Stimulated activated naive CD4-positive, alpha-beta T cell (primary cell): Measurements from ENCODE around the gene GANAB.
"Not testable (repeated sequence)": the region's sequence is repeated elsewhere in the genome, so short reads cannot be mapped to it uniquely, and the experiment has no call there.

Experiments
- DNase-seq, 6 experiments: peaks; one replicate each; lab custom pipeline; 2025; lab: John Stamatoyannopoulos, UW

Gene GANAB

DNA sequence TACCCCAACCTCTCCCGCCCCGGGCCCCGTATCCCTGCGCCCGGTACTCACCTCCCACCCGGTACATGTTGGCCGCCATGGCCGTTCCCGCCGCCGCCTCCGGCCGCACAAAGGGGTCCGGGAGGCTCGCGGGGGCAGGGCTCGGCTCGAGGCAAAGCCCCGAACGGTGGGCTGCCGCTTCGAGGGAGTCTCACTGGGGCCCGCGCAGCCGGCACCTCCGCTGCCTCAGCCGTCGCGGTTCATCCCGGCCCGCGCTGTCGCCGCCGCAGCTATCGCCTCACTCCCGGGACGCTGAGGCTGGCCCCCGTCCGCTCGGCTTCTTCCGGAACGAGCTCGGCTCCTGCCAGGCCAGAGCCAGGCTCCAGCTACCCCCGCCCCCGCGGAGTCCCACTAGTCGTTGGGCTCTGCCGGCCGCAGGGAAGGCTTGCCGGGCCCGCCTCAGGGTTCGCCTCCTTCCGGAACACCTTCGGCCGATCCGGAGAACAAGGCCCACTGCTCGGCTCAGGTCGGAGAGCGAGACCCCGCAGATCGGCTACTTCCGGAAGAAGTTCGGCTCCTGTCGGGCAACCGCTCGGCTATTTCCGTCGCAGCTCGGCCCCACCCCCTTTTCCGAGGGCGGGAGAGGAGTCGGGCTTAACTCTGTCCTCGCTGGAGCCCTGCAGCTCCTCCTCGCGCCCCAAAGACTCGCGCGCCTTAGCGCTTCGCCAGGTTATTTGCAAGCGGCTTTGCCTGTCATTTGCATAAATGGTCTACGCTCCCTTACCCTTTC is 44.9 kb downstream of the GANAB start, which contains the start of gene MTA2:
MTA2 (minus strand) TSS at position 494 of the 769 bp plus-strand sequence; CDS start at position 79, 415 bp downstream.
- peak; percentile 98 to 100 (median 98) for DNase-seq

DNA sequence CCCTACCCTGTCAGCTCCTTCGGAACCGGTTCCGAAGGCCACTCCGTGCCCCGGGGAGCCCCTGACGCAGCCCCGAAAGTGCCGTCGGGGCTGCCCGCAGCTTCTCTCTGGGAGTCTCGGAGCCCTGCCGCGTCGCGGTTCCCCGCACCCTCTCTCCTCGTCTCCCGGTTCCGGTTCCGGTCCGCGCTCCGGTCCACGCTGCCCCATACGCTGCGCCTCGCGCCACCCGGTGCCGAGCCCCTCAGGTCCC is 45.4 kb downstream of the GANAB start:
- DNase-seq = peak in 1 of 6 experiments; percentile 46

DNA sequence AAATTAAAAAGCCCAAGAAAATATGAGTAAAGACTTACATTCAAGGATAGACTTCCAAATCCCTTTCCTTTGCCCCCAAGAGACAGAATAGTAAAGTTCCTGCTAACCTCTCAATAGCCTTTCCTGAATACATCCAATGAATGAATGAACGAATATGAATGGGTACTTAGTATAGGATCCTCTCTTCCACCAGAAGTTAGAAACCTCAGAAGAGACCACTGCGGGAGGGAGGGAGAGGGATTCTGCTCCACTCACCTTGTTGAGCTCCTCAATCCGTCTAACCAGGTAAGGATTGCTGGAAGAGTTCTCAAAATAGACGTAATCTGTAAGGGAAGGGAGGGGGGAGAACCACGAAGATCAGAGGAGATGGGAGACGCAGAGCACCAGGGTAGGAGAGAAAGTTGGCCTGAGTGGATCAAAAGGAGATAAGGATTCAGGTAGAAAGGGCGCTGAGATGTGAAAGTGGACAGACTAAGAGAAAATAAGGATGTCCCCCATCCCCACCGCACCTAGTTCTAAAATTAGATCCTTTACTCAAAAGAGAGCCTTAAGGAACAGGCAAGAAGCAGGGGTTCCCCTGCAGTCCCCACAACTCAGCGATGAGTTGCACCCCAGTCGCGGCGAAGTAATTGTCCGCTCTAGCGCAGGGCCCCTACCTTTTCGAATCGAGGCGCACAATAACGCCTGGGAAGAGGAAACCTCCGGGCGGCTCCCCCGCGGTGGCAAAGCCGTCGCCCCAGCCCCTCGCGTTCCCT is 45.9 kb downstream of the GANAB start:
- peak in 1 of 6 experiments; percentile 46 for DNase-seq

DNA sequence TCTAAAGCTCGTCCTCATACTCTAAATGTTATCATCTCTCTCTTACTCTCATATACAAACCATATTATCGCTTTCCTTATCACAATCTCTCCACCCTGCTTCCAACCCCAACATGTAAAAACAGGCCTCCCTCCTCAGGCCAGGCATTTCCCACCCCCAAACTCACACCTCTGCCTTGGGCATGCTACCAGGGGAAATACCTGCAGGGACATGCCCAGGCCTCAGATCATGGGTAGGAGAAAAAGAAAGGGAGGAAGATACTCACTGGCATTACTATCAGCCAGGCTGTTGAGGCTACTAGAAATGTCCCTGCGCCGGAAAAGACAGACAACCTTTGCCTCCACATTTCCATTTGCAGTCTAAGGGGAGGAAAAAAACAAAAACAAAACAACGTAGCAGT is 46.5 kb downstream of the GANAB start:
- DNase-seq = peak in 1 of 6 experiments; percentile 23

DNA sequence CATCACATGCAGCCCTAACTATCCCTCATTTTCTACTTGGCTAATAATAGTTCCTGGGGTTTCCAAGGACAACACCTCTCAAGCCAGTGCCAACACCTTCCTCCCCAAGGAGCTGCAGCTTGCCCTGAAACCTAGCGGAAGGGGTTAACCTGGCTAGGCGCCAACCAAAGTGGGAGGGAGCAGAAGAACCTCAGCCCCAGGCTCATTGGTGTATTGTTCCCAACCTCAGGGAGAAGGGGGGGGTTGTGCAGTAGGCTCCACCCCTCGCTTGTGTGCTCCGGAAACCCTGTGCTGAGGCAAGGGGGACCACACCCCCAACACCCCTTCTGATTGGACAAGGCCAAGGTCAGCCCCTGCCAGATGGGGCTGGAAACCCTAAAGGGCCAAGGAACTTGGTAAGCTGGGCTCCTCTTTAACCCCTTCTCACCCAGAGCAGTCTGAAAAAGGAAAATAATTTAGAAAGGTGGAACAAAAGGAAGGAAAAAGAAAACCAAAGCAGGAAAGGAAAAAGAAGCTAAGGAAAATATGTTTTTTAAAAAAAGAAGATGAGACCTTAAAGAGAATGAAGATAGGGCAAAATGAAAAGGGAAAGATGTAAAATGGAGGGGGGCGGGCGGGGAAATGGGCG is 47.2 kb downstream of the GANAB start:
- DNase-seq = peak; percentile 90 to 99 (median 96)

DNA sequence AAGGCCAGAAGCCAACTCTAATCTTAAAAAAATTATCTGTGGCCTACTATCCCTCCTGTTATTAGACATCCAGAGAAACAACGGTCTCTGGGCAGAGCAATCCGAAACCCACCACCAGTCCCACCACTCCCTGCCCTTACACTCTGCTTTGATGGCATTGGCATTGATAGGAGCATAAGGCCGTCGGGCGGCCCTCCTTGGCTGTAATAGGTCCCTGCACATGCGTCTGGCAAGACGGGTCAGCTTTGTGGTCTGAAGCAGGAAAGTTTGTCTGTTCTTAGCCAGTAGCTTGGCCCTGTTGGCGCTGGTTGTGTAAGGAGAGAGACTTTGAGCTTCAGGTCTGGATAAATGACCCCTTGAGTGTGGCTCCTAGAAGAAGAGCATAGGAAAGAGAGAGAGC is 51.3 kb downstream of the GANAB start:
- no peak for DNase-seq

DNA sequence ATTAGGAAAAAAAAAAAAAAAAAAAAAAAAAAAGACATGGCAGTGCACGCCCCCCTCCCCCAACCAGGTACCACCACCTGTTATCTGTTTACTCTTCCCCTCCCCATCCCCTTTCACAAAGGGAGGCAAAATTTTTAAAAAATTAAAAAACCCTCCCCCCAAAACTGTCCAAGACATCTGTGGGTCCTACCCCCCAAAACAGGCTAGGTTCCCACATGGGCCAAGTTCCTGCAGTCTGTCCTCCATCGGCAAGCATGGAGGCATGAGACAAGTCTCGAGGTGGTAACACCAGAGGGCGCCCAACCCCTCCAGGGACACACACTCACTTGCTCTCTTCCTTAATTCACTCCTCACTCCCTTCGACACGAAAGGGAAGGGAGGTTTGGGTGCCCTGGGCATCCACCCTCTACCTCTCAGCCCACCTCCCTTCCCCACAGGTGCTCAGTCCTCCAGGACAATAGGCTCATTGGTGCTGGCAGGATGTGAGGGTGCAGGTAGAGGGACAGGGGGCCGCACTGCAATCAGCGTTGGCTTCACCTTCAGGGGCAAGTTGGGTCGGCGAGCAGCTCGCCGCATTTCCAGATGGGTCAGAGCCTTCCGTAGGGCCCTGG is 52.9 kb downstream of the GANAB start:
- peak; percentile 52 to 76 (median 65) for DNase-seq

DNA sequence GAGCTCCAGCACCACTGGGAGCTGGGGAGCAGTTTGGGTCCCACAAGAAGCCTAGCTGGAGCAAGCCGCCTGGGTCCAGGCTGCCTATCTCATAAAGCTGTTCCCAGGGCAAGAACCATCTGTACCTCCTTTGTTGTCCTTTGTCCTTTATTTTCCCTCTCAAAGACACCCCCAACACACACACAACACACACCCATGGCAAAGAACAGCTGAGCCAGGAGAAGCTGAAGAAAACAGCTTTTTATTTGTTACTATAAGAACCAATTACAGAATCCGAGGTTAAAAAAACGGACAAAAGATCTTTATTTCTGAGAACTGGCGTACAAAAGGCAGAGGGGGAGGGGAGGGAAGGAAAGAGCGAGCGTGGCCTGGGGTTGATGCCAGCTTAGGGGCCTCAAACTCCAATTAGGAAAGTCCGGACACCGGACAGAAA is 53.4 kb downstream of the GANAB start:
- no peak for DNase-seq

DNA sequence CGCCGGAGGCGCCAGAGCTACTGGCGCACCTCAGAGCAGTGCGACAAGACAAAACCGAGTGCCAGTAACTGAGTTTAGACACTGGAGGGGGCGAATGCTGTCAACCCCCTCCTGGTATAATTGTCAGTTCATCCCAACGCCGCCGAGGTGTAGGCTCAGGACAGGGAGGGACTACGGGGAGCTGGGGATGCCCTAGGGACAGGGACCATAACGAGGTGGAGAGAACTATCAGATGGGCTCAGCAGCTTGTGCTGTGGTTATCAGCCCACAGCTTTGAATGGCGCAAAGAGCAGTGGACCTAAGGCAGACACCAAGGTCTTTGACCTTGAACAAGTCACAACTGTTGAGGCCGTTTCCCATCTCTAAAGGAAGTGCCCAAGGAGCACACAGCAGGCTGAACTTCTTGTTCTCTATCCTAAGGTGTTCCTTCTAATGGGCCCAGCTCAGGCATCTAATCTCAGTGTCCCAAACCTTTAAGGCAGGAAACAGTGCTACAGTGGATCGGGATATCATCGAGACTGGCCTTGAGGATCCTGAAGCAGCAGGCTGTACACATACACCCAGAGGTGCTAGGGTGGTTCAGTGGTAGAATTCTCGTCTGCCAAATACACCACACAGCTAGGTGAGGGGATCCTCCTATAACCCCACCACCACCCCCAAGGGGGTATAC is 54.1 kb downstream of the GANAB start:
- no peak for DNase-seq

DNA sequence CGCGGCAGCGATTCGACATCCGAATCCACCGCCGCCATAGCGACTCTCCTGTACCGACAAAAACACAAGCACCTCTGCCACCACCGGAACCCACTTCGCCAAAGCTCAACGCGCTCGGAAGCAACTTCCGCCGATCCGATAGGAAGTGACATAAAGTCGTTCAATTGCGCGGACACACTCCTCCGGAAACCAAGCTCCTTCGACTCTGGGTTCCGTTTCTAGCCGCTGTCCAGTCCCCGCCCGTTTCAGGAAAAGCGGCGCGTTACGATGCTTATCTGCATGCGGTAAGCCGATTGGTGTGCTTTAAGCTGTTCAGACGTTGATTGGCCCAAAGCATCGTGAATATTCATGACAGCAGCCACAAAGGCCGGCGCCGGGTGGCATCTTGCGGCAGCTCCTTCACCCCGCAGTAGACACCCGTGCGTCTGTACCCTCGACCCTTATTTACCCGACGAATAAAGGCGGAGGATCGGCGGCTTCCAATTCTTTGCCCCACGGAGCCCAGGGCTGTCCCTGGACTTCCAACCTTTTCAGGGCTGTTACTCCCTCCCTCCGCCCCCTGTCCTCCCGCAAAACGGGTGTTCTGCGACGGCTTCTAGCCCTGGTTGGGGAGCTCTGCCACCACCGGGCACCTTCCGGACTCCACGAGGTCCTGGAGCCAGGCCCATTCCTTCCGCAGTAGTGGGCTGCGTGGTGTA is 54.8 kb downstream of the GANAB start, which contains the start of gene TUT1:
TUT1 (minus strand) TSS at position 76 of the 698 bp plus-strand sequence; CDS start at position 38, 38 bp downstream.
- peak; percentile 90 to 98 (median 96) for DNase-seq

DNA sequence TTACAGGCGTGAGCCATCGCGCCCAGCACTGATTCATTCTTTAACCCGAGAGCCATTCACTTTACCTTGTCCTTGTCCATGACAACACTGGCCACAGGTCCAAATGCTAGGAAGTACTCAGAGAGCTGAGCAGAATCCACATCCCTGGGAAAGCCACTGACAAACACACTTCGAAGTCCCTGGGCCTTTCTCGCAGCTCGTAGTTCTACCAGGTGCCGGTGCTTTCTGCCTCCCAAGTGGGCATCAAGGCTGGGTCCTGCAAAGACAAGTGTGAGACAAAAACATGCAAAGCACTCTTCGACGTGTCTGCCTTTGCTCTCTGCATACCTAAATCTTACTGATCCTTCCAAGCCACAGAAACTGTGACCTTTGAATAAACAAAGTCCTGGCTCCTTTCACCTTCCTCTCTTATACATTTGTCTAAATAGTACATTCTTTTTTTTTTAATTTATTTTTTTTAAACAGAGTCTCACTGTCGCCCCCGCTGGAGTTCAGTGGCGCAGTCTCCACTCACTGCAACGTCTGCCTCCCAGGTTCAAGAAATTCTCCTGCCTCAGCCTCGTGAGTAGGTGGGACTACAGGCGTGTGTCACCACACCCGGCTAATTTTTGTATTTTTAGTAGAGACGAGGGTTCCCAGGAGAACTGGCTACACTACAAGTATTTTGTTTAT is 57.3 kb downstream of the GANAB start:
- DNase-seq = no peak

DNA sequence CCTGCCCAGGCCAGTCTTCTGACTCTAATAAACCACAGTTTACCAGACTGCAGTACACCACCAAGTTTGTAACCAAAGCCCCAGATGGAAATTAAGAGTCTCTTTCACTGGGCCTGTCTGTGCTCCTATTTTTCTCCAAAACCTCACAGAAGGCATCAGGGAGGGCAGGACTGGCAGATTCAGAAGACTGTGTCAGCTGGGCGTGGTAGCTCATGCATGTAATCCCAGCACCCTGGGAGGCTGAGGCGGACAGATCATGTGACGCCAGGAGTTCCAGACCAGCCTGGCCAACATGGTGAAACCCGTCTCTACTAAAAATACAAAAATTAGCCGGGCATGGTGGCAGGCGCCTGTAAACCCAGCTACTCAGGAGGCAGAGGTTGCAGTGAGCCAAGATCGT is 61.1 kb downstream of the GANAB start:
- DNase-seq = not testable (repeated sequence)

DNA sequence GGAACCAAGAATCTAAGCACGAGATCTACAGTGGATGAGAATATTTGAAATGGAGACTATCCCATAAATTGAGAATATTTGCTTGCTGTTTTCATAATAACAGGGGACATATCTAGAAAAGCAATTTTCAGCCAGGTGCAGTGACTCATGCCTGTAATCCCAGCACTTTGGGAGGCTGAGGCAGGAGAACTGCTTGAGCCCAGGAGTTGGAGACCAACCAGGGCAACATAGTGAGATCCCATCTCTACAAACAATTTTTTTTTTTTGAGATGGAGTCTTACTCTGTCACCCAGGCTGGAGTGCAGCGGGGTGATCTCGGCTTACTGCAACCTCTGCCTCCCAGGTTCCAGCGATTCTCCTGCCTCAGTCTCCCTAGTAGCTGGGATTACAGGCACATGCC is 64.7 kb downstream of the GANAB start:
- not testable (repeated sequence) for DNase-seq

DNA sequence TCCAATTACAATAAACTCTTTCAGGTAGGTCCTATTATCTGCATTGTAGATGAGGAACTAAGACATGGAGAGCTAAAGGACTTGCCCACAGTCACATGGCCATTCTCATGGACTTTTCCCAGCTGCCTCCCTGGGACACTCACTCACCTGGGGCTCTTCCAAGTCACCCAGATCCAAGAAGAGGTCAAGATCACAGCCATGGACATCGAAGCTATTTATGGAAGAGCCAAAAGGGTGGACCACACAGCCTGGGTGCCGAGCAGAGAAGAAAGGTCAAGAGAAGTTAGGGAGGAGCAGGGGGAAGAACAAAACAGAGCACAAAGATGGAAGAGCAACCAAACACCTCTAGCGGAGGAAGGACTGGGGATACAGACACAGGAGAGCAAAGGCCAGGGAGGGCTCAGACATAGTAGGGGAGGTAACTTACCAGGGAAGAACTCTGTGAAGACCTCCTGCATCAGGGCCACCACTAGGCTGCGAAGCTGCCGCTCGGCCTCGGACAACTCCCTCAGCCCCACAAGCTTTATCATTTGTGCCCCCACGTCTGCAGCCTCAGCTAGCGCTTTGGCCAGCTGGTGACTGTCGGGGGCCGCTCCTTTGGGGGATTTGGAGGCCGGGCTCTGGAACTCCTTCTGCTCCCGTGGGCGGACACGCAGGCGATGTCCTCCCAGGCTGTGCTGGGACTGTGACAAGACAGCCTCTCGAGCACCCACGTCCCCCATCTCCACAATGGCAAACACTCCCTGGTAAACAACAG is 65.3 kb downstream of the GANAB start:
- no peak for DNase-seq

DNA sequence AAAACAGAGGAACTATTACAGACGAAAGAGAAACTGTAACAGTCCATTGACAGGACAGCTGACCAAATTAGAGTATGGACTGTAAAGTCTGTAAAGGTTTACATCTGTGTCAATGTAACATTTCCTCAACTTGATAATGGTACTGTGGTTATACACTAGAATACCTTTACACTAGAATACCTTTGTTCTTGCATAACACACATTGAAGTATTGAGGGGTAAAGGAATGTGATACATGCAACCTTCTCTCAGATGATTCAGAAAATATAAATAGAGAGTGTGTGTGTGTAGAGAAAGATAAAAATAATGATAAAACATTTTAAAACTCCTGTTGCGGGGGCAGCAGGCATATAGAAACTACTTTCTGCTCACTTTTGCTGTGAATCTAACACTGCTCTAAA is 67.2 kb downstream of the GANAB start:
- DNase-seq = no peak

DNA sequence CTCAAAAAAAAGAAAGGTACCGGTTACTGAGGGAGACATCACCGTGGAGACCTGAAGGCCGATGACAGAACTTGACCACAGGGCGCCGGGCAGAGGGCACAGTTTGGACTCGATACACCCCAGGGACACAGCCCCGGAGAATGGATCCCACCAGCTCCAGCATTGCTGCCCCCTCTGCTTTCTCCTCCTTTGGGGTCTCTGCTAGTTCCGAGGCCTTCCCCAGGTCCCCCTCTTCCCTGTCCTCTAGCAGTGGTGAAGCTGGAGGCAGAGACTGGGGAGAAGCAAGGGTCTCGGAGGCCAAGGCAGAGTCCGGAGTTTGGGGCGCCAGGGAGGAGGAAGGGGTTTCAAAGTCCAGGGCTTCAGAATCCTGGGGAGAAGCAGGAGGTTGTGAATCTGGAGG is 67.9 kb downstream of the GANAB start:
- DNase-seq = no peak

DNA sequence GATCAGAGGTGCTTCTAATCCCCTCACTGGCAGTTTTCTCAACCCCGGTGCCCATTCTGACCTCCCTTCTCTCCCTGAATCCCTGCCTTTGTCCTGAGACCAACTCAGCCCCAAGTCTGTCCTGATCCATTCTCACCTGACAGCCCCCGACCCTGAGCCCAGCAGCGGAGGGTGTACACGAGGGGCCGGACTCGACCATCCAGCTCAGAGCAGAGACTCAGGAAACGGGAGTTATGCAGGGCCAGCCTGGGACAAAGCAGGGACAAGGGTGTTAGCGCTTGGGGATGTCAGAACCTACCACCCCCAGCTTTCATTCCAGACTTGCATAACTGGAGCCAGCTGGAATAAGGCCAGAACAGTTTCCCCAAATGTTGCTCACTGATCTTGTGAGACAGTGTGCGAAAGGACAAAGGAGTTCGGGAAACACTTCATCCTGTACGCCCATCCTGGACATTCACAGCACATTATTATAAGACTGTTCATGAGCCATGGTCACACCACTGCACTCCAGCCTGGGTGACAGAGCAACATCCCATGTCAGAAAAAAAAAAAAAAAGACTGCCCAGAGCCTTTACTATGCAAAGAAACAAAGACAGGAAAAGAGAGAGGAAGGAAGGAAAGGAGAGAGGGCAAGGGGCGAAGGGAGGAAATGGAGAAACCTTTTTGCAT is 69.2 kb downstream of the GANAB start:
- DNase-seq = no peak

DNA sequence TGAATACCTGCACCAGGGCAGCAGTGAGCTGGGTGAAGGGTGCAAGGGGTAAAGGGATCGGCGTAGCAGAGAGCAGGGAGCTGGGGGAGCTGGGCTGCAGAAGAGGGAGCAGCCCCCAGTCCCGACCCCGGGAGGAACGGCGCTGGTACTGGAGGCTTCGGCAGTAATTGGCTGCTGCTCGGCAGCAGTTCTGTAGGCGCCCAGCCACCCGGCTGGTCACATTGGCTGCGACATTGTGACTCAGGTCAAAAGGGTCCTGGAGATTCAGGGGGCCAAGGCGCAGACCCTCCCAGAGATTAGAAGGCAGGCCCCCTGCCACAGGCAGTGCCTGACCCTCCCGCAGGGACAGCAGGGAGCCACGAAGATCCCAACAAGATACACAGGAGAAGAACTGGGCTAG is 70.6 kb downstream of the GANAB start:
- no peak for DNase-seq

DNA sequence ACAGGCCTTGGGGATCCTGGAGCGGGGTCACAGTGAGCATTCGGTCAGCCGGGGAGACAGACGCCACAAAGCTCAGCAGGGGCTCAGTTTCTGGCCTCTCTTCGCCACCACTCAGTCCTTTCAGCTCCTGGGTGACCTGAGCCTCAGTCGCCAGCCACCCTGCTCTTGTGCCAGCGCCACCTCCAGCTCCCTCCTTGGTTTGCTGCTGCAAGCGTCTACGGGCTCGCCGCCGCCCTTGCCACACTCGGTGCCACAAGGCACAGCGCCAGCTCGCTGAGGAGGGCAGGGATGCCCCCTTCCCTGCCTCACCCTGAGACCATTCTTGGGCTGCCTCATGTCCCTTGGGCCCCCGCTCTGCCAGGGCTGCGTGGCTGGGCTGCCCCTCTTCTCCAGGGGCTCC is 71.3 kb downstream of the GANAB start:
- DNase-seq = no peak
